SKM-1 (cell line): ENCODE measurements around the gene FARP2.

Source experiments
- DNase-seq: peaks from one replicate; lab custom pipeline; 2025; ENCODE audit not compliant: unreplicated experiment; lab: John Stamatoyannopoulos, UW

The FARP2 gene

GRCh38 chr2:241454837-241455485 lies 98.9 kb downstream of the FARP2 start:
- no peak for DNase-seq

- DNase-seq, result no peak
These were observed 100.5 kb downstream of the FARP2 start for GRCh38 chr2:241456546-241456945.

GRCh38 chr2:241458687-241459086 lies 102.6 kb downstream of the FARP2 start:
- DNase-seq, result no peak

- DNase-seq, result no peak
These were observed 103.4 kb downstream of the FARP2 start for GRCh38 chr2:241459520-241459919.

GRCh38 chr2:241460631-241461030 lies 104.5 kb downstream of the FARP2 start:
- DNase-seq, result no peak

GRCh38 chr2:241461693-241462677 lies 105.9 kb downstream of the FARP2 start:
- no peak for DNase-seq

GRCh38 chr2:241463276-241464135 lies 107.4 kb downstream of the FARP2 start:
- no peak for DNase-seq

- no peak for DNase-seq
These were observed 109.5 kb downstream of the FARP2 start for GRCh38 chr2:241465543-241465942.

- no peak for DNase-seq
These were observed 110.1 kb downstream of the FARP2 start for GRCh38 chr2:241466230-241466629.

- no peak for DNase-seq
These were observed 111.8 kb downstream of the FARP2 start for GRCh38 chr2:241467777-241468475.

GRCh38 chr2:241468476-241468781 lies 112.3 kb downstream of the FARP2 start:
- no peak for DNase-seq

GRCh38 chr2:241469746-241470145 lies 113.7 kb downstream of the FARP2 start:
- DNase-seq, result no peak

GRCh38 chr2:241473399-241473798 lies 117.3 kb downstream of the FARP2 start:
- no peak for DNase-seq

GRCh38 chr2:241475267-241475666 lies 119.2 kb downstream of the FARP2 start:
- DNase-seq, result no peak

GRCh38 chr2:241478166-241478565 lies 122.1 kb downstream of the FARP2 start:
- no peak for DNase-seq

GRCh38 chr2:241479026-241479898 lies 123.2 kb downstream of the FARP2 start:
- DNase-seq, result no peak

- no peak for DNase-seq
These were observed 125.6 kb downstream of the FARP2 start for GRCh38 chr2:241481687-241482086.

- no peak for DNase-seq
These were observed 126.3 kb downstream of the FARP2 start for GRCh38 chr2:241482126-241482955.

GRCh38 chr2:241483305-241483704 lies 127.2 kb downstream of the FARP2 start:
- no peak for DNase-seq
